ENCODE measurements around the gene FOXP4.

DNA sequence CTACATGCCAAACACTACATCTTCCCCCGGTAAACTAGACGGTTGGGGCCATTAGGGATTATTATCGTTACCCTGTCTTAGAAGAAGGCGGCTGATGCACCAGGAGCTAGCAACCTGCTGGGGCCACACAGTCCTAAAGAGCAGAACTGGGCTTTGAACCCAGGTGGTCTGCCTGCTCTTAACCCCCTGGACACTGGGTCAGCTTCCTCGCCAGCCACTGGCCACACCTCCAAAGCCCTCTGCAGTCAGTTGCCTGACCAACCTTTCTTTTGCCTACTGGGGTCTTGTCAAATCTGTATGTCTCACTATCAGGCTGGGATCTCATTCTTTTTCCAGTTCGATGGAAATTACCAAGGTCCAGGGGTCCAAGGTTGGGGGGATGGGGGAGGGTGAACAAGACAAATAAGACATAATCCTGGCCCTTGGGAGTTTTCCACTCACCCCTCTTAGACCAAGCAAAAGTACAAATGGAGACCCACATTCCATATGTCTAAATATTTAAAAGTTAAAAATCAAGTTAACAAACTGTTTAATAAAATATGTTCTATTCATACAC lies 34.0 kb upstream of the FOXP4 start:
- TF ChIP-seq POLR2A (IDR thresholded peaks at IDR 0.05): no peak
- TF ChIP-seq, protein P1, sequence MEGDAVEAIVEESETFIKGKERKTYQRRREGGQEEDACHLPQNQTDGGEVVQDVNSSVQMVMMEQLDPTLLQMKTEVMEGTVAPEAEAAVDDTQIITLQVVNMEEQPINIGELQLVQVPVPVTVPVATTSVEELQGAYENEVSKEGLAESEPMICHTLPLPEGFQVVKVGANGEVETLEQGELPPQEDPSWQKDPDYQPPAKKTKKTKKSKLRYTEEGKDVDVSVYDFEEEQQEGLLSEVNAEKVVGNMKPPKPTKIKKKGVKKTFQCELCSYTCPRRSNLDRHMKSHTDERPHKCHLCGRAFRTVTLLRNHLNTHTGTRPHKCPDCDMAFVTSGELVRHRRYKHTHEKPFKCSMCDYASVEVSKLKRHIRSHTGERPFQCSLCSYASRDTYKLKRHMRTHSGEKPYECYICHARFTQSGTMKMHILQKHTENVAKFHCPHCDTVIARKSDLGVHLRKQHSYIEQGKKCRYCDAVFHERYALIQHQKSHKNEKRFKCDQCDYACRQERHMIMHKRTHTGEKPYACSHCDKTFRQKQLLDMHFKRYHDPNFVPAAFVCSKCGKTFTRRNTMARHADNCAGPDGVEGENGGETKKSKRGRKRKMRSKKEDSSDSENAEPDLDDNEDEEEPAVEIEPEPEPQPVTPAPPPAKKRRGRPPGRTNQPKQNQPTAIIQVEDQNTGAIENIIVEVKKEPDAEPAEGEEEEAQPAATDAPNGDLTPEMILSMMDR (IDR thresholded peaks at IDR 0.05 in 8 of 11, conservative IDR thresholded peaks at IDR 0.05 in 3 of 11): no peak
- TF ChIP-seq POLR2AphosphoS5 (IDR thresholded peaks at IDR 0.05): no peak

All from spleen (tissue), 7 donors.